ENCODE results near the gene KMT5C.

GRCh38 chr19:55310498-55310897 lies 29.2 kb upstream of the KMT5C start:
- TF ChIP-seq TBL1XR1 (IDR thresholded peaks at IDR 0.05; ENCODE audit: low read depth, low read length) (no peak), POLR2AphosphoS5 (IDR thresholded peaks at IDR 0.05; ENCODE audit: low read length) (no peak), ETV6 (conservative IDR thresholded peaks at IDR 0.05 in 1 of 2, IDR thresholded peaks at IDR 0.05 in 1 of 2; ENCODE audit: borderline replicate concordance in 1 of 2, low read depth in 1 of 2) (no peak), RAD51 (IDR thresholded peaks at IDR 0.05) (no peak), SIN3A (IDR thresholded peaks at IDR 0.05; ENCODE audit: low read depth, low read length) (no peak), RCOR1 (conservative IDR thresholded peaks at IDR 0.05; ENCODE audit: low read depth, low read length) (no peak), ZZZ3 (IDR thresholded peaks at IDR 0.05; ENCODE audit: control insufficient read depth, insufficient read length, low read depth) (no peak), JUND (IDR thresholded peaks at IDR 0.05; ENCODE audit: low read depth, low read length) (no peak), TCF12 (IDR thresholded peaks at IDR 0.05; ENCODE audit: low read depth, low read length) (no peak), HDAC6 (IDR thresholded peaks at IDR 0.05; ENCODE audit: unreplicated experiment) (no peak)
- TF ChIP-seq, protein P1, sequence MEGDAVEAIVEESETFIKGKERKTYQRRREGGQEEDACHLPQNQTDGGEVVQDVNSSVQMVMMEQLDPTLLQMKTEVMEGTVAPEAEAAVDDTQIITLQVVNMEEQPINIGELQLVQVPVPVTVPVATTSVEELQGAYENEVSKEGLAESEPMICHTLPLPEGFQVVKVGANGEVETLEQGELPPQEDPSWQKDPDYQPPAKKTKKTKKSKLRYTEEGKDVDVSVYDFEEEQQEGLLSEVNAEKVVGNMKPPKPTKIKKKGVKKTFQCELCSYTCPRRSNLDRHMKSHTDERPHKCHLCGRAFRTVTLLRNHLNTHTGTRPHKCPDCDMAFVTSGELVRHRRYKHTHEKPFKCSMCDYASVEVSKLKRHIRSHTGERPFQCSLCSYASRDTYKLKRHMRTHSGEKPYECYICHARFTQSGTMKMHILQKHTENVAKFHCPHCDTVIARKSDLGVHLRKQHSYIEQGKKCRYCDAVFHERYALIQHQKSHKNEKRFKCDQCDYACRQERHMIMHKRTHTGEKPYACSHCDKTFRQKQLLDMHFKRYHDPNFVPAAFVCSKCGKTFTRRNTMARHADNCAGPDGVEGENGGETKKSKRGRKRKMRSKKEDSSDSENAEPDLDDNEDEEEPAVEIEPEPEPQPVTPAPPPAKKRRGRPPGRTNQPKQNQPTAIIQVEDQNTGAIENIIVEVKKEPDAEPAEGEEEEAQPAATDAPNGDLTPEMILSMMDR (IDR thresholded peaks at IDR 0.05 in 2 of 3, conservative IDR thresholded peaks at IDR 0.05 in 1 of 3; ENCODE audit: control insufficient read depth in 2 of 3, extremely low read depth in 1 of 3, insufficient read depth in 1 of 3, low read depth in 3 of 3, low read length in 3 of 3): no peak
- TF ChIP-seq, protein P2, sequence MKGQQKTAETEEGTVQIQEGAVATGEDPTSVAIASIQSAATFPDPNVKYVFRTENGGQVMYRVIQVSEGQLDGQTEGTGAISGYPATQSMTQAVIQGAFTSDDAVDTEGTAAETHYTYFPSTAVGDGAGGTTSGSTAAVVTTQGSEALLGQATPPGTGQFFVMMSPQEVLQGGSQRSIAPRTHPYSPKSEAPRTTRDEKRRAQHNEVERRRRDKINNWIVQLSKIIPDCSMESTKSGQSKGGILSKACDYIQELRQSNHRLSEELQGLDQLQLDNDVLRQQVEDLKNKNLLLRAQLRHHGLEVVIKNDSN (IDR thresholded peaks at IDR 0.05; ENCODE audit: borderline replicate concordance, extremely low read length, insufficient read depth, low read depth, low read length): no peak
- TF ChIP-seq, protein P3, sequence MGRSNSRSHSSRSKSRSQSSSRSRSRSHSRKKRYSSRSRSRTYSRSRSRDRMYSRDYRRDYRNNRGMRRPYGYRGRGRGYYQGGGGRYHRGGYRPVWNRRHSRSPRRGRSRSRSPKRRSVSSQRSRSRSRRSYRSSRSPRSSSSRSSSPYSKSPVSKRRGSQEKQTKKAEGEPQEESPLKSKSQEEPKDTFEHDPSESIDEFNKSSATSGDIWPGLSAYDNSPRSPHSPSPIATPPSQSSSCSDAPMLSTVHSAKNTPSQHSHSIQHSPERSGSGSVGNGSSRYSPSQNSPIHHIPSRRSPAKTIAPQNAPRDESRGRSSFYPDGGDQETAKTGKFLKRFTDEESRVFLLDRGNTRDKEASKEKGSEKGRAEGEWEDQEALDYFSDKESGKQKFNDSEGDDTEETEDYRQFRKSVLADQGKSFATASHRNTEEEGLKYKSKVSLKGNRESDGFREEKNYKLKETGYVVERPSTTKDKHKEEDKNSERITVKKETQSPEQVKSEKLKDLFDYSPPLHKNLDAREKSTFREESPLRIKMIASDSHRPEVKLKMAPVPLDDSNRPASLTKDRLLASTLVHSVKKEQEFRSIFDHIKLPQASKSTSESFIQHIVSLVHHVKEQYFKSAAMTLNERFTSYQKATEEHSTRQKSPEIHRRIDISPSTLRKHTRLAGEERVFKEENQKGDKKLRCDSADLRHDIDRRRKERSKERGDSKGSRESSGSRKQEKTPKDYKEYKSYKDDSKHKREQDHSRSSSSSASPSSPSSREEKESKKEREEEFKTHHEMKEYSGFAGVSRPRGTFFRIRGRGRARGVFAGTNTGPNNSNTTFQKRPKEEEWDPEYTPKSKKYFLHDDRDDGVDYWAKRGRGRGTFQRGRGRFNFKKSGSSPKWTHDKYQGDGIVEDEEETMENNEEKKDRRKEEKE (IDR thresholded peaks at IDR 0.05): no peak
